Activated CD8-positive, alpha-beta memory T cell treated with anti-CD3 and anti-CD28 coated beads, Interleukin-2, amount 50 U/mL, for 48 hours (primary cell): ENCODE measurements around the gene CPNE1.

Experiments used
- DNase-seq: peaks from one replicate; pipeline ENCODE4 v3.0.0-alpha.2; 2020

CPNE1 gene

DNA sequence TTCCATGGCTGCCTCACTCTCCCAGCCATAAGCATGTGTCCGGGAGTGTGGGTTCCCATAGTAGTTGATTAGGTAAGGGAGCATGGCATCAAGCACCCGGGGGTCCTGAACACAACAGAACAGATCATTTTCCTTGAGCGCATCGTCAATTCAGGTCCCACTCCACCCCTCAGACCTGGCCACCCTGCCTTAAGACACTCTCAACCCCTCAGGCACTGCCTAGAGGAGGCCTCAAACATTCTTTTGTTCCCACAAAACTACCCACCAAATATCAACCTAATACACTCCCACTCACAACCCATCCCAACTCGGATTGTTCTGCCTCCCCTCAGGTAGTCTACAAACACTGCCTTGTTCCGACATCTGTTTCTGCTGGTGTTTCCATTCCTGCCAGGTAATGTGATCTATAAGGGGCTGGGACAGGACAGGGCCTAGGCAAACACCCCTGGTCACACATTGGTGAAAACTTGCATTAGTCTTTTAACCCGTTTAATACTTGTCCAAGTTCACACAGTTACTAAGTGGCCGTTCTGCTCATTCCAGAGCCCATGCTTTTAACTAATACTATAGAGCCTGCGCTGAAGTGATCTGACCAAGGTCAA lies 33.1 kb upstream of the CPNE1 start:
- DNase-seq: peak; percentile 45

DNA sequence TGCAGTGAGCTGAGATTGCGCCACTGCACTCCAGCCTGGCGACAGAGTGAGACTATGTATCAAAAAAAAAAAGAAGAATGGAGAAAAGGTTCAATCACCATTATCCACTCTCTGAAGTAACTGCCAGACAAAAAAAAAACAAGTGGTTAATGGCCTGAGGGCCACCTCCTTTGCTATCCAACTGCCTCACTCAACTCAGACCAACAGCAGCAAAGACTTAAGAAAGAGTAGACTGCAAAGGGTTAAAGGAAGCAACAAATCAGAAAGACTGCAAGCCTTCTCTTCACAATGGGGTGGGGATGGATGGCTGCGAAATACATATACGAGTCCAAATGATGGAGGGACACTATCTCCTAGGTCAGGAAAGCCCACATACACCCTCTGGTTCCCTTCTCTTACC lies 31.3 kb upstream of the CPNE1 start:
- DNase-seq: peak; percentile 38

DNA sequence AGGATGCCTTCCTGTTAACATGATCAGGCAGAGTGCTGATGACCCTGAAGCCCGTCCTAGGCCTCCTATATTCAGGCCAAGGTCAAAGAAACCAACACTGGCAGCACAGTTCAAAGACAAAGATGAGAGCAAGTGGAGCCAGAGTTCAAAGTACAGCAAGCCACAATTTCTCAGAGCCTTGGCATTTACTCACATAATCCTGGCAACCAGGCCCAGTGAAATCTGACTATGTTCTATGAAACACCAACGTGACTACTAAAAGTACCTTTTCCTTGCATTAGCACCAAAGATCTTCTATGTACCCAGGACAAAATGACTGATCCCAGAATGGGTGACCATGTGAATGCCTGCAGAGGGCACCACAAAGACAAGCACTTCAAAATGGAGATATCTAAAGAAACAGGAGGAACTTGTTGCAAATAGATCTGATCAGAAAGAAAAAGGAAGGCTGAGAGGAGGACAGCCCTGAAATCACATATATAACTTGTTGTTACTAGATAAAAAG lies 30.6 kb upstream of the CPNE1 start:
- no peak for DNase-seq

DNA sequence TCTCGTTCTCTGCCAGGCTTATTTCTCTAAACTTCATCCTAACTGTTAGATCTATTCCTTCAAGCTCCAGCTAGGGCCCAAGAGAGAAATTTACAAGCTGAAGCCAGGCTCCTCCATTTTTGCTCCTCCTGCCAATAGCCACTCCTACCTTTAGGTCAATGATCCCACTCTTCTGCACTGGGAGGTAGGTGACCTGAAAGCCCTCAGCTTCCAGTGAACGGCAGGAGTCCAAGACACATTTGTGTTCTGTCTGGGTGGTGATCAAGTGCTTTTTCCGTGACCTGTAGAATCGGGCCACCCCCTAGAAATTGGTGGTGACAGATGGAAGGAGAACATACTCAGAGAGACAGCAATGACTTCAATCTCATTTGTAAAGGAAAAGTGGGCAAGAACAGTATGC lies 25.6 kb upstream of the CPNE1 start:
- peak; percentile 38 for DNase-seq

DNA sequence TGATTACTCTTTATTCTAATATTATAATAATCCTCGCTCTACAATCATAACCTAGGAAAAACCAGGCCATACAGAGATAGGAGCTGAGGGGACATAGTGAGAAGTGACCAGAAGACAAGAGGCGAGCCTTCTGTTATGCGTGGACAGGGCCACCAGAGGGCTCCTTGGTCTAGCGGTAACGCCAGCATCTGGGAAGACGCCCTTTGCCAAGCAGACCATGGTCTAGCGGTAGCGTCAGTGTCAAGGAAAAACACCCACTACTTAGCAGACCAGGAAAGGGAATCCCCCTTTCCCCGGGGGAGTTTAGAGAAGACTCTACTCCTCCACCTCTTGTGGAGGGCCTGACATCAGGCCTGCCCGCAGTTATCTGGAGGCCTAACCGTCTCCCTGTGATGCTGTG lies 22.2 kb upstream of the CPNE1 start:
- DNase-seq: peak; percentile 52

DNA sequence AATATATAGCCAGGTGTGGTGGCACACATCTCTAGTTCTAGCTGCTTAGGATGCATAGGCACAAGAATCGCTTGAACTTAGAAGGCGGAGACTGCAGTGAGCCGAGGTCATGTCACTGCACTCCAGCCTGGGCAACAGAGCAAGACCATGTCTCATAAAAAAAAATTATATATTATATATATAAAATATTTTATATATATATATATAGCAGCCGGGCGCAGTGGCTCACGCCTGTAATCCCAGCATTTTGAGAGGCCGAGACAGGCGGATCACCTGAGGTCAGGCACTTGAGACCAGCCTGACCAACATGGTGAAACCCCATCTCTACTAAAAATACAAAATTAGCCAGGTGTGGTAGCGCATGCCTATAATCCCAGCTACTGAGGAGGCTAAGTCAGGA lies 20.7 kb upstream of the CPNE1 start:
- peak; percentile 17 for DNase-seq

DNA sequence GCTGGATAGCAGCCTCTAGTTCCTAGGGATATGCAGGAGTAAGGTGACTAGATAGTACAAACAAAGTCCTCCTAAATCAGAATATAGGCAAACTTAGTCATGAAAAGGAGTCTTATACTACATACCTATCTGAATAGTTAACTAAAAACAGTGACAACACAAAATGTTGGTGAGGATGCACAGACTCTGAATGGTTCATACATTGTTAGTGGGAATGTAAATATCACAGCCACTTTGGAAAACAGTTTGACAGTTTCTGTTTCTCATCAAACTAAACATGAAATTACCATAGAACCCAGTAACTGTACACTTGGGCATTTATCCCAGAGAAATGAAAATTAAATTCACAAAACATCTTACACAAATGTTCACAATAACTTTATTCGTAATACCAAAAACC lies 17.3 kb upstream of the CPNE1 start:
- DNase-seq: no peak

DNA sequence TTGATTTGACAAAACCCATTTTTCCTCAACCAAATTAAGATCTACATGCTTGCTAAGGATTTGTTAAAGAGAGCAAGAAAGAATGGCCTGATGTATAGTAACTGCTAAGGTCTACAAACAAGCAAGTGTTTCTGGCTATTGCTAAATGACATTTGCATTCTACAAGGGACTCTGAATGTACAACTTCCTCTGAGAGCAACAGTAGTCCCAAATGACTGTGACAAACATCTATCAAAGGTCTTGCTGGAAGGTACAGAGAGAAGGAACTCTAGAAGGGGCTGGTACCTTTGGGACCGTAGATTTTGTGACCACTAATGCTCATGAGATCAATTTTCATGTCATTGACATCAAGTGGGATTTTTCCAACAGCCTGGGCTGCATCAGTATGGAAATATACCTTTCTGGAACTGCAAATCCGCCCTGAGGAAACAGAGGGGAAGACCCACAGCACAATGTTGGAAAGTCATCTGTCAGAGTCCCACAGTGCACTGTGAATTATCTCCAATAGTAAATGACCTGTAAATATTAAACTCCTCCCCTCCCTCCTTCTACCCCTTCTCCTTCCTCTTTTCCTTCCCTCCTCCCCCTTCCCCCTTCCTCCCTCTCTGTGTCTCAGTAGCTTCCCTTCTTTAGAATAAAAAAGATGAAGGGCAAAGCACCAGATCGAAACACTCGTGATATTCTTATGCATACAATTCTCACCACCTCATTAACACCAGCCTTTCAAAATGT lies 15.9 kb upstream of the CPNE1 start:
- no peak for DNase-seq

DNA sequence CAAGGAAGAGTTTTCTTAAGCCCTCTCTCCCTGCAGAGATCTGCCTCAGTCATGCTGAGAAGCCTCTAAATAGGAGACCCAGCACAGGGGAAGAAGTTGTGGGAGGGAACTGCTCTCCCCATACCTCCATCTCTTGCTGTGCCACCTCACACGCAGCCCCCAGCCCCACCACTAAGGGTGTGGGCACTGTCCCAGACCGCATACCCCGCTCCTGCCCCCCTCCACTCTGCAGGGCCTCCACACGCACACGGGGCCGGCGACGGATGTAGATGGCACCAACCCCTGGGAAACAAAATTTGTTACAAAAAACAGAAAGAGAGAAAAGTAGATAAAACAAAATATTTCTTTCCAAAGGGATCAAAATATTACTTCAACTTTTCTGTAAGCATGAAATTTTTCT lies 10.2 kb upstream of the CPNE1 start:
- DNase-seq: no peak

DNA sequence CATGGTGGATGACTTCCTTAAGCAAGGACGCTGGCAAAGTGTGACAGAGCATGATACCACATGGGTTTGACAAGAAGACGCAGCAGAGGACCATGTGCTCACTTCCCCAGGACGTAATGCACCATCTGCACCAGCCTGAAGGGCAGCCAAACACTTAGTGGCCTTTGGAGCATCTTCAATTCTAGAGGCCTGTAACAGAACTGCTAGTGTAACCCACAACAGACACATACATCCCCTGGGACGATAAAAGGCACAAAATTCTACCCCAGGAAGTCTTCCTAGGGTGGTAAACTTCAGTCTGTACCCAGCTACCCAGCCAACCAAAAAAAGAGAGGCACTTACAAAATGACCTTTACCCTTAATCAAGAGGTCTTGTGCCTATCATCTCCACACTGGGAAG lies 9.2 kb upstream of the CPNE1 start:
- peak; percentile 34 for DNase-seq

DNA sequence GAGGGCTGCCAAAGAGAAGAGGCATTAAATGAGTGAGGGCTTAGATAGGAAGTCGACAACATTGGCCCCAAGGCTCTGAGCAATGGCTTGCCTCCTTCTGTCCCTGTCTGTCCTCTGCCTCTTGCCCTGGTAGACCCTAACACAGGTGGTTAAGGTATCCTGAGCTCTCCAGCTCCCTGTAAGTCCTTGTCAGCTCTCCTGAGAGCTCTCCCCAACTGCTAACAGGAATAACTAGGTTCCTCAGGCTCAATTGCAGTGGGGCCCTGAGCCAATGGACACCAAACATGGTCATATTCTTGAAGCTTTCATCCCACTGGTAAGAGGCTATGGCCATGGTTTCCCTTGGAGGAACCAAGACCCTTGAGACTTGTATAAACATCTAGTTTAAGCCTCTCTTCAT lies 5.0 kb upstream of the CPNE1 start:
- DNase-seq: no peak

DNA sequence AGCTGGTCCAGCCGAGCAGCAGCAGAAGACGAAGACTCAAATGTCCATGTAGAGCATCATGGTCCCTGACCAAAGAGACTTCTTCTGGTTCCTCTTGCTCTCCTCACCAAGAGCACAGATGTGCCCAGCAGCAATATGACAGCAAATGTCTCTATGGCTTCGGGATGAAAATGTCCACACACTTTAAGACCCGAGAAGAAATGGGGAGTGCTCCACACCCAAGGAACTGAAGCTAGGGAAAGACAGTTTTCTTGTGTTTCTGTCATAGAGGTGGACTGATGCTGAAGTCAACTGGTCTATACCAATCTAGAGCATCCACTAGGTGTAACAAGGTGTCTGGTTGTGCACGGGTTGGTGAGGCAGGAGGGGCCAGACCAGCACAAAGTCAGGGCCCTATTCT lies 4.5 kb upstream of the CPNE1 start:
- DNase-seq: peak; percentile 30

DNA sequence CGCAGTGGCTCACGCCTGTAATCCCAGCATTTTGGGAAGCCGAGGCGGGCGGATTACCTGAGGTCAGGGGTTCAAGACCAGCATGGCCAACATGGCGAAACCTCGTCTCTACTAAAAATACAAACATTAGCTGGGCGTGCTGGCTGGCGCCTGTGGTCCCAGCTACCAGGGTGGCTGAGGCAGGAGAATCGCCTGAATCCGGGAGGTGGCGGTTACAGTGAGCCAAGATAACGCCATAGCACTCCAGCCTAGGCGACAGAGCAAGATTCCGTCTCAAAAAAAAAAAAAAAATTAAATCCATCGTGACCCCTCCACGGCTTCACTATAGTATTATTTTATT lies 1.2 kb upstream of the CPNE1 start:
- DNase-seq: no peak

DNA sequence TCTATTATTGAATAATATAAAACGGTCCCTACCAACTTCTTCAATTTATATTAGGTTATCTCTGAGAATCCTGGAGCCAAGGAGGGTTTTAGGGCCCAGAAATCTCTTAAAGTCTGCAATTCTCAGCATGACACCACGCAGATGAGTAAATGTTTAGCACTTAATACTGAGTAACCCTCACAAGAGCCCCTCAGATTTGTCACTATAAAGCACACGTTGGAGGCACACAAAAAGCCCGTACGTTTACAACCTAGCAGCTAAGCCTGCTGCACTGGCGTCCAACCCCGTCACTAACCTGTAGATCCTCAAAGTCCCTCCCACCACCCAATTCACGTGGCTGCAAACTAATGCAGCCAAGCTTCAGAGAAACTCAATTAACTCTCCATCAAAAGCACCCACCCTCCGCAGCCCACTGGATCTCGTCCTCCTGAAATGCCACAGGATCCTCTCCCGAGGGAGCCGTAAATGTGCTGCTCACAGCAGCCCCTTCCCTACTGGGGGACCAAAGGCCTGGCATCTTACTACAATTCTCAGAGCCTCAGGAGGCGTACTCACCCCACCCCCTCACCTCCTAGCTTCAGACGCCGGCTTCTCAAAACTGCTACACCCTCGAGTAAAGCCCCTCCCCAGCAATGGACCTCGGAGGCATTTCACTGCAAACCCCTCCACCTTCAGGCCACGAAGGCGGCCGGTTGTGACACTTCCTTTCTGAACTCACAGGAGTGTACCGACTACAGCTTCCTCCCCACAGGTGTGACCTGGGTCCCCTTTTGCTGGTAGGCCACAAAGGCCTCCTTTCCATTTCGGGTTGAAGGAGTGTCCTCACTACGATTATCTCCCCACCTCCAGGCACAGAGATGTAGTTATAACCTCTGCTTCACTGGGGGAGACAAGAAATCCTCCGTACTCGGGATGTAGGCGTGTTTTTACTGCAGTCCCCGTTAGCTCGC lies 909 bp downstream of the CPNE1 start:
- DNase-seq: peak; percentile 80

DNA sequence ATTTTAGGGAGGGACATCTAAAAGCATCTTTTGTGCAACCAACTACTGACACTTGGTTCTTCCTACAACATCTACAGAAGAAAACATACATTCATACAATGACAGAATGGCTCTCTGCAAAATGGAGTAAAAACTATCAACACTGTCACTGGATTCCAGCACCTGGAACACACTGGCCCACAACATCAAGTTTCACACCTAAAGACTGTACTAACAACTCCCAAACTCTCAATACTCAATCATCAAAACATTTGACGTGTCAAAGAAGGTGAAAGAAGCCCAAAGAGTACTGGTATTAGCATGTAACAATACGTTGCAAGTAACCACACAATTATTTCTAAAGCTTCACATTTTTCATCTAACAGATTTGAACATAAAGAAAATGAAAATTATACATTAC lies 2.1 kb downstream of the CPNE1 start:
- no peak for DNase-seq

DNA sequence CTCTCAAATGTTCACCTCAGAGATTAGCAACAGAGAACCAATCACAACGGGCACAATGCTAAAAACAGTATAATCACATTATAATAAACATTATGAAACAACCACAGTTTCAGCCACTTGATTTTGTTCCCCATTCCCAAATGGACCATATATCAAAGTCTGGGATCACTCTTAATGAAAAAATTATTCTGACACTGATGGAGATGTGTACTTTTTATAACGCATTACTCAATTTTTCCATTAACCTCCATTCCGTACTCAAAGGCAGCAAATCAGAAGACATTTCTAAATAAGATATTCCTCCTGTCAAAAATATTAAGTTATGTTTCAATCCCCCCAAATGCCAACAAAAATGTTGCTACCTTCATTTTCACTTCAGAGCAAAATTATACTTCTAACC lies 2.8 kb downstream of the CPNE1 start:
- DNase-seq: no peak

DNA sequence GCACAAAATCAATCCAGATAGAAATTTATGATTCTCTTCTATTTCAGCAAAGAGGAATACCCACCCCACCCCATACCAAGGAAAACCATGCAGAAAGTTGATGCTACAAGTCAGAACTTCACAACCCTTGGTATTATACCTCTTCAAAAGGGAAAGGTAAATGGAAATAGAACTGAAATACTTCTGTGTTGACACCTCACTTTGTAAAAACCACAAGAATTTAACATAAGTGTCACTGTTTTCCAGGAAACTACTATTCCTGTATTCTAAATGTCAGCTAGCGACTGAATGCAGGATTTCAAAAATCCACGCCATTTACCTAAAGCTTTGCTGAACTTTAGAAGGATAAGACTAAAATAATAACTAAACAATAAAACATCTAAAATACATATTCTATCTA lies 3.6 kb downstream of the CPNE1 start:
- no peak for DNase-seq

DNA sequence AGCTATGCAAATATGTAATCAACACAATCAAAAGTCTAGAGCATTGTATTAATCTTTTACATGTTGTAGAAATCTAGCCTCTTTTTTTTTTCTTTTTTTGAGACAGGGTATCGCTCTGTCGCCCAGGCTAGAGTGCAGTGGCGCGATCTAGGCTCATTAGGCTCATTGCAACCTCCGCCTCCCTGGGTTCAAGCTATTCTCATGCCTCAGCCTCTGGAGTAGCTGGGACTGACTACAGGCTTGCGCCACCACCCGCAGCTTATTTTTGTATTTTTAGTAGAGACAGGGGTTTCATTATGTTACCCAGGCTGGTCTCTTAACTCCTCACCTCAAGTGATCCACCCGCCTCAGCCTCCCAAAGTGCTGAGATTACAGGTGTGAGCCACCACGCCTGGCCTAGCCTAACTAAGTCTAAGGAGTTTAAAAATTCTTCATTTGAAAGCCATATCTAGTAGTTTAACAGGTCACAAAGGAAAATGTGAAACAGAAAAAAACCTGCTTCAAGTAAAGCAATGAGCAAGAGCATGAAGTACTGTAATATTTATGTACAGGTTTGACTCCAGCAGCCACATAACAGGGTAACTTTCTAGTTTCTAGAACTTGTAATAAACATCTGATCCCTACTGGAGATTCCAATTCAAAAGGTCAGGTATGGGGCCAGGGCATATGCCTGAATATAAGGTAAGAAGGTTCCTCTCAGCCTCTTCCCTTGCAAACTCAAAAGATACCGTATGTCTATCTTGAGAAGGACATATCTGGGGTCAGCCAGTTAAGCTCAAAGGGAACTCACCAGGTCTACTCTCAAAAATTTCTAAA lies 4.4 kb downstream of the CPNE1 start:
- DNase-seq: no peak

DNA sequence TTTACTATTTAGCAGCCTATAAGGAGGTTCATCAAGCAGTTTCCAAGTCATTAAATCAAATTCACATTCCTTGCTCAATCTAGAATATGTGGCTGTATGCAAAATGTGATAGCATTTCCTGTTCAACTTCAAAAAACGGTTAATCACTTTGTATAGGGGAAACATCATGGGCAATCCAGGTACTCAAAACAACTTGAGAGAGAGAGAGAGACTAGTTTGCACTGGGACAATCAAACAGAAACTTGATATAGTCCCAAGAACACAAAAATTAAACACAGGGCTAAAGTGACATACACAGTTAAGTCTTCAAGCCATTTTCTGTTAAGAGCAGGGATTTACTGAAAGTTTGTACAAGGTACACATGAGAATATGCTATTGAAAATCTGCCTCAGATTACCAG lies 7.4 kb downstream of the CPNE1 start:
- DNase-seq: no peak

DNA sequence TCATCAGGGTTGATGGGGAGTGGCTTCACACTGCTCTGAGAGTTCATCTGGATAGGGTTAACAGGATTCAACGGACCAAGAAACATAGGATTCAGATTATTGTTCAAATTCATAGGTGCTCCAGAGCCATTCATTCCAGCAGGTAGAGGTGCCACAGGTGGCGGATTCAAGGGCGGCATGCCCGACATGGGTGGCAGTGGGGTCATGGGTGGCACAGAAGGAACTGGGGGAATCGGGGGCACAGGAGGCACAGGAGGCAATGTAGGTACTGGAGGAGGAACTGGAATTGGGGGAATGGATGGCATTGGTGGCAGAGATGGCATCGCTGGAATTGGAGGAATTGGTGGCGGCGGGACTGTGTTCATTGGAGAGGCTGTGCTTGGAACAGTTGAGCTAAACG lies 10.3 kb downstream of the CPNE1 start:
- no peak for DNase-seq

DNA sequence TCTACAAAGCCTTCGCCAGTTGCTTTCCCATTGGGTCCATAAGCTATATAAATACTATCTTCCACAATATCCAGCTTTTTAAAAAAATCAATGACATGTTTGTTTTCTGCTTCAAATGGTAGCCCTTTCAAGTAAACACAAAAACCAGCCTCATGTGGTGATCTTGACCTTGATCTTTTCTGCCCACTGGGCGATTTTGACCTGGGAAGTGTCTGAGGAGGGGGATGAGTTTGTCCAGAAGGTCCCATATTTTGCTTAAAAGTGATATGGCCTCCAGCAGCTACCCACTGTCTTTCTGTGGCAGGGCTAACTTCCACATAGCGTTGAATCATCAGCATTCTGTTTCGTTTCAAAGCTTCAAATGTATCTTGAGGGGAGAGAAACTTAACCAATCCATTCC lies 10.8 kb downstream of the CPNE1 start:
- DNase-seq: no peak

DNA sequence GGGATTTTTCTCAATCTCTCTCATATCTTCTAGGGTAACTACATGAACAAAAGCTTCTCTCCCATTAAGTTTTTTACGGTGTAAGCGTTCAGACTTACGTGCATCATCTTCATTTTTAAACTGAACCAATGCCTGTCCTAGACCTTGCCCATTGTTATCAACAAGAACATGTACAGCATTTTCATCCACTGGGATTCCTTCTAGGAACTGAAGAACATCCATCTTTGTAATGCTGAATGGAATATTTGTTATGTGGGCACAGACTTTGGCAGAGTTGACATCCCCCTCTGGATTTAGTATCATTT lies 11.3 kb downstream of the CPNE1 start:
- no peak for DNase-seq
